Spleen (tissue), 7 donors: ENCODE measurements around the gene ERLIN1.

Experiments used
- CTCF ChIP-seq, 11 experiments: fragments of 200-600 bp in 7 of 11; fragments of 450-650 bp in 4 of 11; sonication (generic) in 4 of 11; IDR thresholded peaks in 8 of 11; conservative IDR thresholded peaks in 3 of 11; 1 replicate in 7 of 11; 2 replicates in 4 of 11; pipeline versions ENCODE4 v1.4.0 to v1.8.0; 2016 to 2021; ENCODE audit warnings: antibody characterized with exemption in 11 of 11, inconsistent platforms in 4 of 11, mild to moderate bottlenecking in 1 of 11
- POLR2AphosphoS5 ChIP-seq, 3 donors: sonication (generic); formaldehyde crosslinking; IDR thresholded peaks; one replicate each; pipeline ENCODE4 v1.5.1; 2017; ENCODE audit warnings: antibody characterized with exemption in 3 of 3
- donor health status: DM: no; HTN: no; CAD: no; lungs with moderate emphysema.
- donor health status: DM: no; HTN: no; CAD: no.
- donor health status: DM: no; HTN: no; CAD: no.

- TF ChIP-seq POLR2AphosphoS5 (IDR thresholded peaks at IDR 0.05) = no peak
- no peak for TF ChIP-seq CTCF (IDR thresholded peaks at IDR 0.05 in 8 of 11, conservative IDR thresholded peaks at IDR 0.05 in 3 of 11)
These were observed 81.5 kb downstream of the ERLIN1 start for GRCh38 chr10:100104300-100104699.
